ENCODE measurements around the gene MTAP.
"Not testable (repeated sequence)": the region's sequence is repeated elsewhere in the genome, so short reads cannot be mapped to it uniquely, and the experiment has no call there.

The MTAP gene

DNA sequence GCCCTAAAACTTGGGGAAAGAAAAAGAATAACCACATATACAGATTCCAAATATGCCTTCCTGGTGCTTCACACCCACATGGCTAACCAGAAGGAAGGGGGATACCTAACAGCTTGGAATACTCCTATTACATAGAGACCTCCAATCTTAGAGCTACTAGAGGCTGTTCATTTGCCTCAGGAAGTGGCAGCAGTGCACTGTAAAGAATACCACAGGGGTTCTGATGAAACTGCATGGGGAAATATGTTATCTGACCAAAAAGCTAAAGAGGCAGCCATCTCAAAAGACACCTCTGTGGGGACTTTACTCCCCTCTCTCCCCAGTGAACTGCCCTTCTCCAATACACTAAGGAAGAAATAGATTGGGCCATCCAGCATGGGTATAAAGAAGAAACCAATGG, 125.3 kb downstream of the MTAP start:
- DNase-seq: no peak

DNA sequence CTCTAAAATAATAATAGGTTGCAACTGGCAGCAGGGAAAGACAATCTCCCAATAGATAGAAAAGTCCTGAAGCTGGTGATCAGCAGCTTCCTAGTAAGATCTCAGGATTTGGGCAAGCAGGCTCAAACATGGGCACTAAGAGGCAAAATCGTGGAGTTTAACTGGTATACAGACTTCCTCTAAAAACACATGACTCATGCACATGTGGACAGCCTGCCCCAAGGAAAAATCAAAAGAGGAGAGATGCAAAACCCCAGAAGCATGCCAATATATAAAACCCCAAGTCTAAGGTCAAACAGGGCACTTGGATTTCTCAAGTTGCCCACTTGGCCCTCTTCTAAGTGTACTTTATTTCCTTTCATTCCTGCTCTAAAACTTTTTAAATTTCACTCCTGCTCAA, 129.0 kb downstream of the MTAP start:
- DNase-seq: no peak

DNA sequence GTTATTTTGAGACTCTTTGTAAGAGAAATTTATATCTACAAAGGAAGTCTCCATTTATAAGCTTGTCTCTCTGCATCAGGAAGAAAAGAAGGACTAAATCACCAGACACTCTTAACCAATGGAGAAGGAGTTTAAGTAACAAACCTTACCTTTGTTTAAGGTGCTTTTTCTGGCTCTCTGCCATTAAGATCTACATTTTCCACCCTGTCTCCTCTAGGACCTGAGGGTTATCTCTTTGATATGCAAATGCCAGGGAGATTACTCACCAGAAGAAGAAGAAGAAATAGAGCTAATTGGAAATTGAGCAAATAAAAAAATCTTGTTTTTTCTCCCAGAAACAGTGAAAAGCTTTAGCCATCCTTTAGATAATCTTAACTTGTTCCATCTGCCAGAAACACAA, 130.8 kb downstream of the MTAP start:
- DNase-seq: no peak

DNA sequence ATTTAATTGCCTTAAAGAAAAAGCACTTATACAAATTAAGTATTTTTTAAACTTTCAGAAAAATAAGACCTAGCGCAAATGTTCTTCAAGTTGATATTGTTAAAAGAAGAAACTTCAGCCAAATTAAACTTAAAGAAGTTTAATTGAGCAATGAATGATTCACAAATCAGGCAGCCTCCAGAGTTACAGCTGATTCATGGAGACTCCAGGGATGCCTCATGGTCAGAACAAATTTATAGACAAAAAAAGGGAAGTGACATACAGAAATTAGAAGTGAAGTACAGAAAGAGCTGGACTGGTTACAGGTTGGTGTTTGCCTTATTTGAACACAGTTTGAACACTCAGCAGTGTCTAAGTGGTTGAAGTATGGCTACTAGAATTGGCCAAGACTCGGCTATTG, 131.4 kb downstream of the MTAP start:
- DNase-seq: peak; percentile 51 to 63

DNA sequence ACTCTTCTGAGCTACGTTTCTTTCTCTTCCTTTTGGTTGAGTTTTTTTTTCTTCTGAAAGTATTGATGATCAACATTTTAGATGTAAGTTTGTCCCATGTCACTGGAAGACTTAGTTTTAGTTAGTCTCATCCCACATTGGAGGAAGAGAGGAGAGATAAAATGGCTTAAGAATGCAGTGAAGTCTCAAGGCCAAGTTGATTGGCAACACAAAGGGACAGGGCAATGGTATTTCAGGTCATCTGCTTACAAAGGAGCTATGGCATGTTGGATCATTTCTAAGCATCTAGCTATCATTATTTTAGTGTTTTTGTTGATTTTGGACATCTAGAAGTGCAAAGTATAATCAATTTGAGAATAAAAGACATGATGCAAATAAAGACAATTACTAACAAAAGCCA, 133.2 kb downstream of the MTAP start:
- no peak for DNase-seq

DNA sequence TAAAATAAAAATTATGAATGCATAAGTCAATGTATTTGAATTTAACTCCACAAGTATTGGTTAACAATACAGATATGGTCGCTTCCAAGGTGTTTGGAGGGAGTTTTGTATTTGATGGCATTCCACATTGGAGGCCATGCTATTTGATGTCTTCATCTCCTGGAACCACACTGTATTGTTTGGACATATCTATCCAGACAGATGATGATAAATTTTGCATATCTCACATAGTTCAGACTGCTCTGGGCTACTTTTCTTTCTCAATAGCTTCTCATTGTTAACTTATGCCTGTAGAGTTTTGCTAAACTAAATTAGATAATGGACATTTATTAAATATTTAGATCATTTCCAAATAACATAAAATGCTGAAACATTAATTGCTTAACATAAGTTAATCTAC, 133.7 kb downstream of the MTAP start:
- DNase-seq: no peak

DNA sequence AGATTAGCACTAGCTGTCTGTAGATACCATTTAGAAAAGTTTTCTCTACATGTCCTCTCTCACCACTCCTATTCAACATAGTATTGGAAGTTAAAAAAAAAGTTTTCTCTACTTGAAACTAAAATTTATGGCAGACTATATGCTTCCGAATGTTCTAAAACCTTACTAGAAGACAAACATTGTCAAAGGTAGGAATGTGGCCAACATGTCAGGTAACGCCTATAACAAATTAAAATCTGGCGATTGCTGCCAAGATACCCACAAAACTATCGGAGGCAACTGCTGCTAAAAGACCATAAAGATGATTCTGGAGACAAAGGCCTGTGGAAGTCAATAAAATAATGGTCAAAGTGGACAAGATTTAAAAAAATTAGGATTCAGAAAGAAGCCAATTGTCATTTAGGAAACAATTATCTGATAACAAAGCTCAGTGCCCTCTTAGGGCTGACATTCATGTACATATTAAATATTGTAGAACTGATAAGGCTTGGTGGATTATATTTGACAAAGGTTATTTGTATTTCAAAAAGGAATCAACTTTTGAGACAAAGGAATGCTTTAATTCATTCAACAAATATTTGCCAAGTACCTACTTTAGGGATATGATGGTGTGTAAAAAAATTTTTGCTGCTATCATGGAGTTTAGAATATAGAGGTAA, 139.0 kb downstream of the MTAP start:
- no peak for DNase-seq

DNA sequence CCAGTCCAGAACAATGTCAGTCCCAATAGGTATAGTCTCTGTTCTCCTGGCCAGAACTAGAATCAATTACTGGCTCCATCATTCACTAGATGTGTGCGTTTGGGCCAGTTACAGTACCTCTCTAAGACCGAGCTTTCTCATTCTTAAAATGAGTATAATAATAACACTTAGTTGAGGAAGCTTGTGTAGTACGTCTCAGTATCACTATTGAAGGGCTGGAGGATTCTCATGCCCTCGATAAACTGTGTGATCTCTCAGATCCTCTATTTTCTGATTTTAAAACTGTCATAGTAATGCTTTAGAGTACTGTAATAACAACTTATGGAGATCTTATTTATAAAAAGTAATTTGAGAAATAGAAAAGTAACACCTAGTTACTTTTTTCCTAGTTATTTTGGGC, 141.0 kb downstream of the MTAP start:
- no peak for DNase-seq

DNA sequence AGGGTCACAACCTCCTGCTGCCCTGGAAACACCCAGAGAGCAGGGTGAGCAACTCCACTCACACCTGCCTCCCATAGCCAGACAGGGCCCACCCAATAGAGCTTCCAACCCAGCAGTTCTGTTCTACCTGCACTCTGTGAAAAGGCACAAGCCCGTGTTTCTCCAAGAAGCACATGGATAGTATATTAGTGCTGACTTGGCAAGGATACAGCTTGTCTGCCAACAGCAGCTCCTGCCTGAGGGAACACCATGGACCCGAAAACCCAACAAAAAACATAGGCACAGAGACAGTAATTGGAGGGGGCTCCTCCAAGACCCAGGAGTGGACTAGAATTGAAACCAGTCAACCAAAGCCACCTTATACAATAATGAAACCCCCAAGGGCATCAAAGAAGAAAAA, 143.2 kb downstream of the MTAP start:
- no peak for DNase-seq

DNA sequence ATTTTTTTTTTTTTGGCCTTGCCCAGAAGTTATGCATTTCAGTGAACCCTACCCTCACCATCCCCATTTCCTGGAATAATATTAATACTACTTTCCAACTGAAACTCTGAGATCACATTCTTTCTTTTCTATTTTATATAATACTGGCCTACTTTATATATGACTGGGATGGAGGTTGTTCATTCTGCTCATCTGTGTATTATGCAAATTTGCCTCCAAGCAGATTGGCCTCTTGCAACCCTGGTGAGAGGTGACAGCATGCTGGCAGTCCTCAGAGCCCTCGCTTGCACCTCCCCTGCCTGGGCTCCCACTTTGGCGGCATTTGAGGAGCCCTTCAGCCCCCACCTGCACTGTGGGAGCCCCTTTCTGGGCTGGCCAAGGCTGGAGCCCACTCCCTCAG, 156.4 kb downstream of the MTAP start:
- no peak for DNase-seq

DNA sequence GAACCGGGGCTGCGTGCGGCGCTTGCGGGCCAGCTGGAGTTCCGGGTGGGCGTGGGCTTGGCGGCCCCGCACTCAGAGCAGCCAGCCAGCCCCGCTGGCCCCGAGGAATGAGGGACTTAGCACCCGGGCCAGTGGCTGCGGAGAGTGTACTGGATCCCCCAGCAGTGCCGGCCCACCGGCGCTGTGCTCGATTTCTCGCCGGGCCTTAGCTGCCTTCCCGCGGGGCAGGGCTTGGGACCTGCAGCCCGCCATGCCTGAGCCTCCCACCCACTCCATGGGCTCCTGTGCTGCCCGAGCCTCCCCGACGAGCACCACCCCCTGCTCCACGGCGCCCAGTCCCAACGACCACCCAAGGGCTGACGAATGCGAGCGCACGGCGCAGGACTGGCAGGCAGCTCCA, 156.8 kb downstream of the MTAP start:
- DNase-seq: not testable (repeated sequence)

DNA sequence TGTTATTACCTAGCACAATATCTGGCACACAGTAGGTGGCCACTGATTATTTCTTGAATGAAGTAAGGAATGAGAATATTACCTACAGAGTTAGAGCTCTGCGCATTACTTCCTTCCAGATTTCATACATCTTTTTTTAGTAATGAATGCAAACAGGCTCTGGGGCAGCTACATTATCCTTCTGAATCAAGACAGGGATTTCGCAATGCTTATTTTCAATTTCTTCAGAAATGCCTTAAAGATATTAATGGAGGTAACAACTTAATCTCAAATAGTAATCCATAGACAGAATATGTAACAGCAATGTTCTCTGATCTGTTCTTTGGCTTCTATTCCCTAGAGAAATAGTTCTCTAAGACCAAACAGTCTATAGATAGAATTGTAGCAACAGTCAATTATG, 159.1 kb downstream of the MTAP start:
- peak in 1 of 2 experiments; percentile 12 for DNase-seq

DNA sequence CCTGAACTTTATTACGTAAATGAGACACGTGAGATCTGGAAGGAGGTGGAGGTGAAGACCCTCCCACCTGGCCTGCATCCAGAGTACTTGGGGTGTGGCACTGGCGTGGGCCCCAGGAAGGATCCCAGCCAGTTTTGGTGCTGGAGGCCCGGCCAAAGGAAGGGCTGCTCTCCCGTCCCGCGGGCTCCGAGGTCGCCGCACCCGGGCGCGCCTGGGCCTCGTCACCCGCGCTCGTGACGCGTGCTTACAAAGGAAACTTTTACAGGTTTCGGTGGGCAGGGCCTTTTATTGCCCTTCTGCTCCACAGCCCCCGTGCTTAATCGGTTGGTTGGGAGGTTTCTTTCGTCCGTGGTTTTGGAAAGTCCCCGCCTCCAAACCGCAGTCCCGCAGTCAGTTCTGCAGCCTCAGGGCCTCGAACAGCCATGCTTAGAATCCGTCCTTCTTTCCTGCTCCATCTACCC, 162.5 kb downstream of the MTAP start:
- no peak for DNase-seq

DNA sequence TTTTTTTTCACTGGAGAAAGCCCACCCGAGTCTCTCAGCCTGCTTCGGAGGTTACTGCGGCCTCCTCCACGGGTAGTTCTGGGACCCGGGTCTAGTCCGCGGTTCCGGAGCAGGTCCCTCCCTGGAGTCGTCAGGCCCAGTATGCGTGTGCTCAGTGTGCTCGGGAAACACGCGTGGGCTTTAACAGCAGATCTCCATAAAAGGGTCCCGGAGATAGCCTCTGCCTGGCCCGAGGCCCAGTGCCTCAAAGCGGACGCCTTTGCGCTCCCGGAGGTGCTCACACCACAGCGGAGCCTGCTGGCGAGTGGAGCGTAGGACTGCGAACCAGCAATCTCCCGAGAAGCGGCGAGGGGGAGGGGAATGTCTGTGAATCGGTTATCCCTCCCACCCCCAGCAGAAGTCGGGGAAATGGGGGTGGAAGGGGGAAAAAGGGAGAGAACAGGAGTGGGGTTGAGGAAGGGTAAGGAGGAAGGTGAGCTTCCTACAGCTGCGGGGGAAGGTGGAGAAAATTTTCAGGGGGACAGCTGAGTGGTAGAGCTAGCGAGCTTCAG, 163.0 kb downstream of the MTAP start:
- no peak for DNase-seq

DNA sequence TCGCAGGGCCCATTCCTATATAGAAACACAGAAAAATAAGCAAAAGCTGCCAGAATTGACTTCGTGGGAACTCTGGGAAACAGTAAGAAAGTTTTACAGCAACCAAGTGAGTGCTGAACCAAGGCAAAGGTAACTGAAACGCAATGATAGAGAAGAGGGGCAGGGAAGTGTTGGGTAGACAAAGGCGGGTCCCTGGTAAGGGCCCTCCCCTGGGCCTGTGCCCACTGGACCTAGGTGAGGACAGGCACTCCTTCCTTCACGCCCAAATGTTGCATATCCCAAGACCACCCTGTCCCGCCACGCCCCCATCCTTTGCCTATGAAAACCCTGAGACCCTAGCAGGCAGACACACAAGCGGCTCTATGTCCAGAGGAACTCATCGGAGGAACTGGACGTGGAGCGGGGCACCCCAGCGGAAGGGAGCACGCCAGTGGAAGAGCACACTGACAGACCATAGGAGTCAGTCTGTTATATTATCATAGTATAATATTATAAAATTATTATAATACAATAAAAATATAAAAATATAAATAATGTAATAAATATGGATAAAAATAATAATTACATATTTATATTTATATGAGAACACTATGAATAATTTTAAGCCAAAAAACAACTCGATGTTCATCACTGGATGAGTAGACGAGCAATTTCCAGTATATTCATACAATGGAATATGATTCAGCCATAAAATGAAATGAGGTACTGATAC, 163.9 kb downstream of the MTAP start:
- DNase-seq: no peak

DNA sequence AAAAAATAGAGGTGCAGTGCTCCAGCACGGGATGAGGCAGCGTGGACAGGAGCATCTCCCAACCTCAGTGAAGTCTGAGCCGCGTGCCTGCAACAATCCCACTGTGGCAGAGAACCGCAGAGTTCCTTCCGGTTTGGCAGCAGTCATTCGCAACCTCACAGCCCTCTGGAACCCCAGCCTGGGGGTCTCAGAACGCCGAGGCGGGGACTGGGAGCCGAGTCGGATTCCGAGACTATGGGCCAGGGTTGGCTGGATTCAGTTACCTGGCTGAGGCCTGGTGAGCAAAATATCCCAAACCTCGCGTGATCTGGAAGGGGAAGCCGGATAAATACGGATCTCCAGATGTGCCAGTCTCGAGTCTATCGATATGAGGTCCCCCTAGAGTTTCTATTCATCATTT, 164.7 kb downstream of the MTAP start:
- no peak for DNase-seq

DNA sequence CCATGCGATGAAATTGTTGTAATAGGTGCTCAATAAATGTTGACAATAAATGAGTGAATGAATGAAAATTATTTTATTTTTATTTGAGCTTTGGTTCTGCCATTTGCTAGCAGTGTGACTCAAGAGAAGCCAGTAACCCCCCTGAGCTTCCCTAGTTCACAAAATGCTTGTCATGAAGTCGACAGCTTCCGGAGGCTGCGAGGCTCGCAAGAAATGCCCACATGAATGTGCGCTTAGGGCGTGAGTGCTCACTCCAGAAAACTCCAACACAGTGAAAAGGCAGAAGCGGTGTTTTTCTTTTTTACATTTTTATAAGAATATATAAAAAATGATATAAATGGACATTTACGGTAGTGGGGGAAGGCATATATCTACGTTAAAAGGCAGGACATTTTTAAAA, 165.3 kb downstream of the MTAP start:
- DNase-seq: no peak

DNA sequence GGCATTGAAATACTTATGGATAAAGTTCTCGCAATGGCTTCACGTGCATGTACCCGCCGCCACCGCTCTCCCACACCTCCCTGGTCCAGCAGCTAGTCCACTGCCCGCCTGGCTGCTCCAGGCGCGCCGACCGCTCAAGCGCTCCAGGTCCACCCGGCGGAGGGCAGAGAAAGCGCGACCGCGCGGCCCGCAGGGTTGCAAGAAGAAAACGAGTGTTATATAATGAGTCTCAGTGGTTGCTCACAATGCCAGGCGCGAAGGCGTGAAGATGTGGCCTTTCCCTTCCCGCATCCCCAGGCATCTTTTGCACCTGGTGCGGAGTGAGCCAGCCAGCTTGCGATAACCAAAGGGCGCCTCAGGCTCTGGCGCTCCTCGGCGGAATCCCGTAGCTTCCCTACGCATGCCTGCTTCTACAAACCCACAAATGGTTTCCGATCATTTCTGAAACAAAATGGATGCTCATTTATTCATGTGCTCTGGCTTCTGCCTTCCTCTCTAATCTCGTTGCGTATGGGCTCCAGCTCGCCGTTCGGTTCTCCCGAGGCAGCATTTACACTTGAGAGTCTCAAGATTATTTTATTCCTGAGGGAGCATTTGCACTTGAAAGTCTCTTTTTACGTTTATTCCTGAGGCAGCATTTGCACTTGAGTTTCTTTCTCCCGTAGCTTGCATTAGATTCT, 166.0 kb downstream of the MTAP start:
- DNase-seq: no peak

DNA sequence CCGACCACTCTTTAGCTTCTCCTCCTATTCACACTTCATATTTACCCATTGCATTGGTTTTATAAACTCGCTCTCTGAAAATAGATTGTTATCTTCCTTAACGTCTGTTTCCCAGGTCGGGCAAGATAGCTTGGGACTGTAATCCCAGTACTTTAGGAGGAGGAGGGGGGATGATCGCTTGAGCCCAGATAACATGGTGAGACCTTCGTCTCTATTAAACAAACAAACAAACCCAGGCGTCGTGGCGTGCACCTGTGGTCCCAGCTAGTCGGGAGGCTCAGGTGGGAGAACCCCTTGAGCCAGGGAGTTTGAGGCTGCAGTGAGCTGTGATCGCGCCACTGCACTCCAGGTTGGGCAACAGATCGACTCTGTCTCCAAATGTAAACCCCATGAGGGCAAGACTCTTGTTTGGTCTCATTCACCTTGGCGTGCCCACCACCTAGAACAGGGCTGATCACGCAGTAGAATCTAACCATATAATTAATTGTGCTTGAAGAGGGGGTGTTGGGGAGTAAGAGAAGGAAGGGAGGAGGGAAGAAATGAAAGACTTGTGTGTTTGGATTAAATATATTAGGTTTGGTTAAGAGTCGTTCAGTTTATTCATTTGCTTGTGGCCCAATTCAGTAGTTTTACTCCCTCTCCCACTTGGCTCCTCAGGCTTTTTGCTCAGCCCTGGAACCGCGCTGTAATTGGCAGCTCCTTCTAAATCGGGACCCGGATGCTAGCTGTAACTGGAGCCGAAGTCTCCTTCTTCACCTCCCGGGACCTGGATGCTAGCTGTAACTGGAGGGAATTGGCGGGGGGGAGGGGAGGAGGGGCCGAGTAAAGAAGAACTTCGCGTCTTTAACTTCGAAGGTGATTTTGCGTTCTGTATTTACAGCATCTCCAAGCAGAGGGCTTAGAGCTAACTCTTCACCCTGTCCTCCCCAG, 166.8 kb downstream of the MTAP start:
- no peak for DNase-seq

DNA sequence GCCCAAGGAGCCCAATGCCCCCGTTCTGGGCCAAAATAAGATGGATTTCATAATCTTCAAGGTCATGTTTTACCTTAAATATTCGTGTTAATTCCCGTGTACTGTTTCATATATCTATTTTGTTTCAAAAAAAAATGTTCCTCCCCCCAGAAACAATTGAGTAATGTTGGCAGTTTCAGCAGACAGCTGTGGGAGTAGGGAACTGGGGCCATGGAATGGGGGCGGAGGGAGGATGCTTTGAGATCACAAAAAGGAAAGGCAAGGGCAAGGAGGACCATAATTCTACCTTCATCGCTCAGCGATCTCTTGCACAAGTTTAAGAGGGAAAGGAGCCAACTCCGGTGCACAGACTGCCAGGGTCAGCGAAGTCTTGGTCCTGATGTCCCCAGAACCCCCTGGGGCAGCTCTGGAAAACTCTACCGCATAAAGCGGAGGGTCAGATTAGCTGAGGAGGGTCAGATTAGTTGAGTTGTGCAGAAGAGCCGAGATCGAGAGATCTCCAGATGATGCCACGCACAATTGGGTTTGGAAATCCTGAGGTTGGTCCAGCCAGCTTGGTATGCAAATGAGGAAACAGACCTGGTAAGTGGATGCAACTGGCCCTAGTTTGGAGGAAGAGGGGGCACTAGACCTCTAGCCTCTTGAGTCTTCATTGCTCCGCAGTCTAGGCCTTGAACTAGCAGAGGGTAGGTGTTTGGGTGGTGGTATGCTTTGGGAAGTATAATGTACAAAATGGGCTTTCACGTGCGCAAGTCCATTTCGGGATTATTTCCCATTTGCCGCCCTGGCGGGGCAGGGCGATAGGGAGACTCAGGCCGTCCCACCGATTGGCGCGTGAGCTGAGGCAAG, 167.7 kb downstream of the MTAP start:
- DNase-seq: no peak

DNA sequence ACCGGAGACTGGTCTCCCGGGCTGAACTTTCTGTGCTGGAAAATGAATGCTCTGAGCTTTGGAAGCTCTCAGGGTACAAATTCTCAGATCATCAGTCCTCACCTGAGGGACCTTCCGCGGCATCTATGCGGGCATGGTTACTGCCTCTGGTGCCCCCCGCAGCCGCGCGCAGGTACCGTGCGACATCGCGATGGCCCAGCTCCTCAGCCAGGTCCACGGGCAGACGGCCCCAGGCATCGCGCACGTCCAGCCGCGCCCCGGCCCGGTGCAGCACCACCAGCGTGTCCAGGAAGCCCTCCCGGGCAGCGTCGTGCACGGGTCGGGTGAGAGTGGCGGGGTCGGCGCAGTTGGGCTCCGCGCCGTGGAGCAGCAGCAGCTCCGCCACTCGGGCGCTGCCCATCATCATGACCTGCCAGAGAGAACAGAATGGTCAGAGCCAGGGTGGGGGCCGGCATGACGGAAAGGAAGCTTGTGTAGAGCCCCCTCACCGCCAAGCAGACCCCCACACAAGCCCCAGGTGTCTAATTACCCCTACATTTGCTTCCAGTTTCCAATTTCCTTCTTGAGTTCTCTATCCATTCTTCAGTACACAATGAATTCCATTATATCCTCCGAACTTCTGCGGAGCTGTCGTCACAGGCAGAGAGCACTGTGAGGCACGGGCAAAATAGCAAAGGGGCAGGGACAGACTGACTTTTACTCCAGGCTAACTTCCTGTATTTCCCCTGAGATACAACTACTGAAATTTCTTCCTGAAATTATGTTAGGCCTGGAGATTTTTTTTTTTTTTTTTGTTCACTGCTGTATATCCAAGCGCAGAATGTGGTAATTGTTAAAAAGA, 168.6 kb downstream of the MTAP start:
- DNase-seq: no peak

All from AML-193 (cell line).